ENCODE data around the gene GLRX2. TPM values are rescaled to one million over a fixed set of nuclear protein-coding genes. Genes with fewer than 3 reads are reported as not detected.
A peak's percentile ranks its signal among the peaks of the same experiment; 100 is the strongest.

The GLRX2 gene
- total and polyA plus RNA-seq, 3 donors from 2014 or later = 21.2 to 70.1 (median 47.6) TPM

DNA sequence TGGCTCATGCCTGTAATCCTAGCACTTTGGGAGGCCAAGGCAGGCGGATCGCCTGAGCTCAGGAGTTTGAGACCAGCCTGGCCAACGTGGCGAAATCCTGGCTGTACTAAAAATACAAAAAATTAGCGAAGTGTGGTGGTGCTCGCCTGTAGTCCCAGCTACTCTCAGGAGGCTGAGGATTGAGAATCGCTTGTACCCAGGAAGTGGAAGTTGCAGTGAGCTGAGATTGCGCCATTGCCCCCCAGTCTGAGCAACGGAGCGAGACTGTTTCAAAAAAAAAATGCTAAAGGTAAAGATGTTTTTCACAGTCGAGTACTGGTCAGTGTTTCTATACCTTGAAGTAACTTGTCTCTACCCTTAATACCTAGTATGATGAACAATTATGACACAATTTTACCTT is 11.1 kb downstream of the GLRX2 start:
- Histone ChIP-seq H3K36me3 (ENCODE audit: low read depth, missing control alignments) (no peaks in the 10 kb centered on the region), H3K27me3 (no peaks in the 10 kb centered on the region), H3K4me3 (no peak overlapping the region), H3K9me3 (no peaks in the 10 kb centered on the region), H3K4me1 (no peaks in the 10 kb centered on the region), H3K27ac (no peak overlapping the region)
- no peak for TF ChIP-seq POLR2A (IDR thresholded peaks at IDR 0.05)
- TF ChIP-seq CTCF (IDR thresholded peaks at IDR 0.05) = no peak
- WGBS, 2 donors = 91 to 95% methylated on average over 11 of the region's 11 CpGs
- no peak for DNase-seq
- intact Hi-C loops (cut with DNase I; ENCODE audit: low total_unique reads) = no loop called here

- H3K27ac ChIP-seq = no peak overlapping the region
- no peak for DNase-seq
- intact Hi-C loops (cut with DNase I; ENCODE audit: low total_unique reads) = no loop called here
- no peaks in the 10 kb centered on the region for H3K27me3 ChIP-seq
- no peak overlapping the region for H3K4me3 ChIP-seq
- no peaks in the 10 kb centered on the region for H3K9me3 ChIP-seq
- no peak for TF ChIP-seq POLR2A (IDR thresholded peaks at IDR 0.05)
- no peak for TF ChIP-seq CTCF (IDR thresholded peaks at IDR 0.05)
- 59 to 60% methylated on average over 1 of the region's 1 CpG for WGBS, 2 donors
- no peaks in the 10 kb centered on the region for H3K4me1 ChIP-seq
- H3K36me3 ChIP-seq (ENCODE audit: low read depth, missing control alignments) = no peaks in the 10 kb centered on the region
Observed at GRCh38 chr1:193090865-193091264, 14.3 kb downstream of the GLRX2 start.

DNA sequence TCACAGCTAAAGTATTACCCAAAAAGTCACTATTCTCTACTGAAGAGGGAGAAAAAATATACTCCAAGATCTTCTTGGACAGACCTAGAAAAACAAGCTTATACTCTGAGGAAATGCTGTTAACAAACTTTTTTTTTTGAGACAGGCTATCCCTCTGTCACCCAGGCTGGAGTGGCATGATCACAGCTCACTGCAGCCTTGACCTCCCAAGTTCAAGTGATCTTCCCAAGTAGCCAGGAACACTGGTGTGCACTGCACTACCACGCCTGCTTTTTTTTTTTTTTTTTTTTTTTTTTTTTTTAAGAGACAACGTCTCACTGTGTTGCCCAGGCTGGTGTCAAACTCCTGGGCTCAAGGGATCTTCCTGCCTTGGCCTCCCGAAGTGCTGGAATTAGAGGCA is 17.3 kb downstream of the GLRX2 start:
- no peaks in the 10 kb centered on the region for H3K9me3 ChIP-seq
- no peaks in the 10 kb centered on the region for H3K36me3 ChIP-seq (ENCODE audit: low read depth, missing control alignments)
- H3K4me3 ChIP-seq = no peak overlapping the region
- intact Hi-C loops (cut with DNase I; ENCODE audit: low total_unique reads) = no loop called here
- WGBS, 2 donors = 28 to 54% methylated on average over 3 of the region's 3 CpGs
- TF ChIP-seq POLR2A (IDR thresholded peaks at IDR 0.05) (no peak), CTCF (IDR thresholded peaks at IDR 0.05) (no peak)
- peak overlapping the region in 1 of 2 donors; percentile 38 for H3K27ac ChIP-seq
- peak; percentile 24 for DNase-seq
- no peaks in the 10 kb centered on the region for H3K4me1 ChIP-seq
- H3K27me3 ChIP-seq = no peaks in the 10 kb centered on the region

DNA sequence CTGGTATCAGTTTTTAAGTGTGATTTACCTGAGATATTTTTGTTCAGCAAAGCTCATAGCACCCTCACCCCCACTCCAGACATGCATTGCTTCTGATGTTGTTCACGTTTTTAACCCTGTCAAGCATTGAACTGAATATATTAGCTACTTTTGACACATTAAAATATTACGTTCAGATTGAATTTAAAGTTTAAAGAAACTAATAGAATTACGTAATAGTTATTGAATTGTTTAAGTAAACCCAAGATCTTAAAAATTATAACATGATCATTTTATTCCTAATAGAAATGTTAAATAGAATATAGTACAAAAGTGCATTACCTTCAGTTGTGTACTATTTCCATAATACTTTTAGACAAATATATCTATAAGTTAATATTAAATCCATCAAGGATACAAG is 18.9 kb downstream of the GLRX2 start:
- Histone ChIP-seq H3K27ac (no peak overlapping the region), H3K4me3 (no peak overlapping the region), H3K4me1 (no peaks in the 10 kb centered on the region), H3K36me3 (ENCODE audit: low read depth, missing control alignments) (no peaks in the 10 kb centered on the region), H3K27me3 (no peaks in the 10 kb centered on the region), H3K9me3 (no peaks in the 10 kb centered on the region)
- WGBS, 2 donors = 93% methylated on average over 3 of the region's 3 CpGs
- intact Hi-C loops (cut with DNase I; ENCODE audit: low total_unique reads) = no loop called here
- no peak for DNase-seq
- TF ChIP-seq CTCF (IDR thresholded peaks at IDR 0.05) = no peak
- TF ChIP-seq POLR2A (IDR thresholded peaks at IDR 0.05) = no peak

- H3K27me3 ChIP-seq = no peaks in the 10 kb centered on the region
- TF ChIP-seq CTCF (IDR thresholded peaks at IDR 0.05) (no peak), POLR2A (IDR thresholded peaks at IDR 0.05) (no peak)
- no peaks in the 10 kb centered on the region for H3K9me3 ChIP-seq
- no peak overlapping the region for H3K4me3 ChIP-seq
- H3K36me3 ChIP-seq (ENCODE audit: low read depth, missing control alignments) = peaks cover 3% of the 10 kb centered on the region
- DNase-seq = no peak
- H3K4me1 ChIP-seq = no peaks in the 10 kb centered on the region
- intact Hi-C loops (cut with DNase I; ENCODE audit: low total_unique reads) = no loop called here
- no peak overlapping the region for H3K27ac ChIP-seq
- 88 to 98% methylated on average over 1 of the region's 1 CpG for WGBS, 2 donors
Observed at GRCh38 chr1:193085263-193085662, 20.0 kb downstream of the GLRX2 start.

Measured in testis (tissue), 3 donors.